ENCODE measurements around the gene RXRG.

GRCh38 chr1:165371588-165372225 is 73.2 kb downstream of the RXRG start:
- TF ChIP-seq, protein P1, sequence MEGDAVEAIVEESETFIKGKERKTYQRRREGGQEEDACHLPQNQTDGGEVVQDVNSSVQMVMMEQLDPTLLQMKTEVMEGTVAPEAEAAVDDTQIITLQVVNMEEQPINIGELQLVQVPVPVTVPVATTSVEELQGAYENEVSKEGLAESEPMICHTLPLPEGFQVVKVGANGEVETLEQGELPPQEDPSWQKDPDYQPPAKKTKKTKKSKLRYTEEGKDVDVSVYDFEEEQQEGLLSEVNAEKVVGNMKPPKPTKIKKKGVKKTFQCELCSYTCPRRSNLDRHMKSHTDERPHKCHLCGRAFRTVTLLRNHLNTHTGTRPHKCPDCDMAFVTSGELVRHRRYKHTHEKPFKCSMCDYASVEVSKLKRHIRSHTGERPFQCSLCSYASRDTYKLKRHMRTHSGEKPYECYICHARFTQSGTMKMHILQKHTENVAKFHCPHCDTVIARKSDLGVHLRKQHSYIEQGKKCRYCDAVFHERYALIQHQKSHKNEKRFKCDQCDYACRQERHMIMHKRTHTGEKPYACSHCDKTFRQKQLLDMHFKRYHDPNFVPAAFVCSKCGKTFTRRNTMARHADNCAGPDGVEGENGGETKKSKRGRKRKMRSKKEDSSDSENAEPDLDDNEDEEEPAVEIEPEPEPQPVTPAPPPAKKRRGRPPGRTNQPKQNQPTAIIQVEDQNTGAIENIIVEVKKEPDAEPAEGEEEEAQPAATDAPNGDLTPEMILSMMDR (IDR thresholded peaks at IDR 0.05 in 8 of 11, conservative IDR thresholded peaks at IDR 0.05 in 3 of 11): no peak
- TF ChIP-seq POLR2AphosphoS5 (IDR thresholded peaks at IDR 0.05) (no peak), POLR2A (IDR thresholded peaks at IDR 0.05) (no peak)

Data from spleen (tissue), 7 donors.